GM18505 (cell line): ENCODE data around the gene P2RX6.
"Not testable (repeated sequence)": the region's sequence is repeated elsewhere in the genome, so short reads cannot be mapped to it uniquely, and the experiment has no call there.

Source experiments
- ATAC-seq: cut with Tn5 transposase; IDR thresholded peaks from one replicate; pipeline ENCODE4 v1.9.1; 2021; ENCODE audit not compliant: unreplicated experiment
- POLR2A ChIP-seq: IDR thresholded peaks from 4 replicates; pipeline ENCODE4 v1.6.1; 2011; ENCODE audit warnings: borderline replicate concordance; ENCODE audit not compliant: insufficient read depth, insufficient read length; ENCODE audit errors: extremely low read depth

Gene P2RX6

GRCh38 chr22:21067075-21067900 is 52.3 kb downstream of the P2RX6 start:
- ATAC-seq: no peak
- TF ChIP-seq POLR2A: no peak

- TF ChIP-seq POLR2A: no peak
- no peak for ATAC-seq
Observed at GRCh38 chr22:21067901-21068680, 53.1 kb downstream of the P2RX6 start.

GRCh38 chr22:21068681-21069276 is 53.8 kb downstream of the P2RX6 start:
- no peak for ATAC-seq
- no peak for TF ChIP-seq POLR2A

- TF ChIP-seq POLR2A: no peak
- ATAC-seq: no peak
Observed at GRCh38 chr22:21069375-21069774, 54.4 kb downstream of the P2RX6 start.

- TF ChIP-seq POLR2A: no peak
- no peak for ATAC-seq
Observed at GRCh38 chr22:21070690-21071615, 56.0 kb downstream of the P2RX6 start.

- not testable (repeated sequence) for ATAC-seq
Observed at GRCh38 chr22:21071796-21072195, 56.8 kb downstream of the P2RX6 start.

GRCh38 chr22:21073023-21073422 is 58.1 kb downstream of the P2RX6 start:
- no peak for TF ChIP-seq POLR2A
- no peak for ATAC-seq

GRCh38 chr22:21073482-21073881 is 58.5 kb downstream of the P2RX6 start:
- no peak for ATAC-seq
- no peak for TF ChIP-seq POLR2A

- no peak for TF ChIP-seq POLR2A
- ATAC-seq: no peak
Observed at GRCh38 chr22:21074102-21074715, 59.2 kb downstream of the P2RX6 start.

- no peak for TF ChIP-seq POLR2A
- ATAC-seq: no peak
Observed at GRCh38 chr22:21075516-21076138, 60.7 kb downstream of the P2RX6 start.

GRCh38 chr22:21076912-21077625 is 62.1 kb downstream of the P2RX6 start:
- no peak for TF ChIP-seq POLR2A

More at GRCh38 chr22:21076912-21077625, 62.1 kb downstream of the P2RX6 start:
- ATAC-seq: no peak
